ENCODE data around the gene NCOR1. TPM values are rescaled to one million over a fixed set of nuclear protein-coding genes. Genes with fewer than 3 reads are reported as not detected.
A peak's percentile ranks its signal among the peaks of the same experiment; 100 is the strongest.
"Not testable (repeated sequence)": the region's sequence is repeated elsewhere in the genome, so short reads cannot be mapped to it uniquely, and the experiment has no call there.

The NCOR1 gene
- total RNA-seq, 8 experiments from 2014 or later = 35.3 to 132 (median 64.3) TPM

DNA sequence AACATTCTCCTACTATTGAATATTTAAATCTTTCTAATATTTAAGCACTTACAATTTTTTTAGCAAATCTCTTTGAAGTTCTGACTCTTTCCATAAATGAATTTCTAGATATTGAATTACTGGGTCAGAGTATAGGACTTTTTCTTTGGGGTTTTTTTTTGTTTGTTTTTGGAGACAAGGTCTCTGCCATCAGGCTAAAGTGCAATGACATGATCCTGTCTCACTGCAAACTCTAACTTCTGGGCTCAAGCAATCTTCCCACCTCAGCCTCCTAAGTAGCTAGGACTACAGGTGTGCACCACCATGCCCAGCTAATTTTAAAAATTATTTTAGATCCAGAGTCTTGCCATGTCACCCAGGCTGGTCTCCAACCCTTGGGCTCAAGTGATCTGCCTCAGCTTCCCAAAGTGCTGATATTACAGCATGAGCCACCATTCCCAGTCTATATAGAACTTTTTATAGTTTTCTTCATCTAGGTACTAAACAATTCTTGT, 26.6 kb upstream of the NCOR1 start:
- Histone ChIP-seq H3K27ac (no peak overlapping the region), H3K4me3 (no peak overlapping the region), H3K4me1 (replicated peaks in 1 of 2) (peaks cover 5% of the 10 kb centered on the region in 2 donors)
- ATAC-seq (replicated peaks in 6 of 8) = no peak
- in situ Hi-C loops (cut with MboI; ENCODE audit: low pct_unique_long_range_greater_than_20kb in 2 of 9, low sequenced_read_pairs in 9 of 9, unreplicated experiment in 9 of 9) = no loop called here

DNA sequence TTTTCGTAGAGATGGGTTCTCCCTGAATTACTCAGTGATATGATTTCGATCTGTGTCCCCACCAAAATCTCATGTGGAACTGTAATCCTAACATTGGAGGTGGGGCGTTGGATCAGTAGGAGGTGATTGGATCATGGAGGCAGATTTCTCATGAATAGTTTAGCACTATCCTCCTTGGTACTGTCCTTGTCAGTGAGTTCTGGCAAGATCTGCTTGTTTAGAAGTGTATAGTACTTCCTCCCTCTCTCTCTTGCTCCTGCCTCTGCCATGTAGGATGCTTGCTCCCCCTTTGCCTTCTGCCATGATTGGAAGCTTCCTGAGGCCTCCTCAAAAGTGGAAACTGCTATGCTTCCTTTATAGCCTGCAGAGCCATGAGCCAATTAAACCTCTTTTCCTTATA, 24.6 kb upstream of the NCOR1 start:
- 90 to 100% (median 100%) methylated on average over 1 to 3 of the region's 3 CpGs; no CpG with 5 or more reads in 4 of the 10 experiments for WGBS, 10 experiments
- Histone ChIP-seq H3K4me3 (no peak overlapping the region), H3K27ac (no peak overlapping the region), H3K4me1 (replicated peaks in 1 of 2) (peaks cover 5% of the 10 kb centered on the region in 2 donors)
- ATAC-seq (replicated peaks in 6 of 8) = no peak
- in situ Hi-C loops (cut with MboI; ENCODE audit: low pct_unique_long_range_greater_than_20kb in 2 of 9, low sequenced_read_pairs in 9 of 9, unreplicated experiment in 9 of 9) = no loop called here

DNA sequence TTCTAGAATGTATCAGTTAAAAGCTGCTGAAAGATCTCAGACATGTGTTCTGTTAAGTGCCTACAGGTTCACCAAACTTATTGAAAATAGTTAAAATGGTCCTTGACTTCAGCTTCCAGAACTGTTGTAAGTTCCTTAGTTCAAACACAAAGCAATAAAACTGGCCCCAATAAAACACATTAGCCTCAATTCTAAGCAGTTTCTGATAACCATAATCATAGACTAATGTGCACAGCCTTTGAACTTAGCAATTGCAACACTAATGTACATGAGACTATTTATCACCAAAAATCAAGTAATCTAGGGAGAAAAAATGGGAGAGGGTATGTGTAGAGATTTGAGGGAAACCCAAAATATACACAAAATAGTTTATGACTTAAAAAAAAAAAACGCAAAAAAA, 17.1 kb upstream of the NCOR1 start:
- no peak overlapping the region for H3K27ac ChIP-seq
- in situ Hi-C loops (cut with MboI; ENCODE audit: low pct_unique_long_range_greater_than_20kb in 2 of 9, low sequenced_read_pairs in 9 of 9, unreplicated experiment in 9 of 9) = no loop called here
- 11 to 100% (median 86%) methylated on average over 1 of the region's 1 CpG; no CpG with 5 or more reads in 2 of the 10 experiments for WGBS, 10 experiments
- H3K4me3 ChIP-seq = no peak overlapping the region
- no peak for ATAC-seq (replicated peaks in 6 of 8)
- no peaks in the 10 kb centered on the region for H3K4me1 ChIP-seq (replicated peaks in 1 of 2)

DNA sequence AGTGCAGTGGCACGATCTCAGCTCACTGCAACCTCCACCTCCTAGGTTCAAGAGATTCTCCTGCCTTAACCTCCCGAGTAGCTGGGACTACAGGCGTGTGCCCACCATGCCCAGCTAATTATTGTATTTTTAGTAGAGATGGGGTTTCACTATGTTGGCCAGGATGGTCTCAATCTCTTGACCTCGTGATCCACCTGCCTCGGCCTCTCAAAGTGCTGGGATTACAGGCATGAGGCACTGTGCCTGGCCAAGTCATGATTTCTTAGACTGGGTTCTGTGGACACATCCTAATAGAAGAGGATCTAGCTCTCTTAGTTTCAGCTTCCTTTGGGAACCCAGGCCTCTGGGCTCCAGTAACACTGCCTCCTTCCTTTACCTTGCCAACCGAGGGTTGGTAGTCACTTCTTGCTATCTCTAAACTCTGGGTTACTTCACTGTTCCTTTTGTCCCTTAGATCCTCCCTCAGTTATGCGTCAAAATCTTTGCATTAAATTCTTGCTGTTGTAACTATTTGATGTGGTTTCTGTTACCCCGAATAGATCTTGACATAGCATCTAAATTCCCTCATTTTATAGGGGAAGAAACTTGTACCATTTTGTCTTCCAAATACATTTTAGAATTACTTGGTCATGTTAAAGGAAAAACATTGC, 14.7 kb upstream of the NCOR1 start:
- H3K4me3 ChIP-seq; H3K4me1 ChIP-seq (replicated peaks in 1 of 2); H3K27ac ChIP-seq; in situ Hi-C loops (cut with MboI; ENCODE audit: low pct_unique_long_range_greater_than_20kb in 2 of 9, low sequenced_read_pairs in 9 of 9, unreplicated experiment in 9 of 9); ATAC-seq (replicated peaks in 6 of 8): not testable (repeated sequence)
- WGBS, 10 experiments = 55 to 100% (median 89%) methylated on average over 1 to 6 of the region's 8 CpGs

DNA sequence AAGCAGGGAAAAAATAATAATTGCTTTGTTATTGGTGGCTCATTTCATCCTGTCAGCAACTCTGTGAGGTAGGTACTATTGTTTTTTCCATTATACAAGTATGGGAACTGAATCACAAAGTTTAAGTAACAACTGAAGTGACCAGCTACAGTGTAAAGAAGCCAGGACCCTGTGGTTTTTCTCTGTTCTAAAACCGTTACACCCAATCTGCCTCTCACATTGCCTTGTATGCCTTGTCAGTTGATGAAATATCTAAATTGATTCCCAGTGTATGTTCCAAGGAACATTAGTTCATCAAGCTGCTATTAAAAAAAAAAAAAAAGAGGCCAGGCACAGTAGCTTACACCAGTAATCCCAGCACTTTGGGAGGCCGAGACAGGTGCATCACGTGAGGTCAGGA, 7.1 kb upstream of the NCOR1 start:
- in situ Hi-C loops (cut with MboI; ENCODE audit: low pct_unique_long_range_greater_than_20kb in 2 of 9, low sequenced_read_pairs in 9 of 9, unreplicated experiment in 9 of 9) = no loop called here
- Histone ChIP-seq H3K4me3 (no peak overlapping the region), H3K4me1 (replicated peaks in 1 of 2) (peaks cover 0 to 6% of the 10 kb centered on the region in 2 donors), H3K27ac (no peak overlapping the region)
- 74 to 100% (median 100%) methylated on average over 1 to 3 of the region's 3 CpGs; no CpG with 5 or more reads in 3 of the 10 experiments for WGBS, 10 experiments
- ATAC-seq (replicated peaks in 6 of 8) = no peak

DNA sequence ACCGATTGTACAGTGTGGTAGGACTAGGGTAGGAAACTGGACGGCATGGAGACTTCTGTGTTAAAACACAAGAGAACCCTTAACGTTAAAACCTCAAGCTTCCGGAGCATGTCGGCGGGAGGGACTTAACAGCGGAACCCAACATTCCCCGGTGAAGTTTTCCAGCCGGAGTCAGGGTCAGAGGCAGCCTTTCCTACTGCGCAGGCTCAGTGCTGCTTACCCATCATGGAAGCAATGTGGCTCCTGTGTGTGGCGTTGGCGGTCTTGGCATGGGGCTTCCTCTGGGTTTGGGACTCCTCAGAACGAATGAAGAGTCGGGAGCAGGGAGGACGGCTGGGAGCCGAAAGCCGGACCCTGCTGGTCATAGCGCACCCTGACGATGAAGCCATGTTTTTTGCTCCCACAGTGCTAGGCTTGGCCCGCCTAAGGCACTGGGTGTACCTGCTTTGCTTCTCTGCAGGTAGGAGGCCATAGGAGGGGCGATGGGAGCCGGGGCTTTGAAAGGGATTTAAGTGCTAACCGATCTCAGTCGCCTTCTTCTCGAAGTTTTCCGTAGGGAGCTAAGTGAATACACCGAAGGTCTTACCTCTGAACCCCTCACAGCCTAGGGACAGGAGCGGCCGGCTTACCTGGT, 1.8 kb upstream of the NCOR1 start, which contains the start of gene PIGL:
Gene PIGL, plus strand, starts transcription at position 209 of the 634 bp plus-strand sequence. Its CDS starts 17 bp downstream, at position 226.
- Histone ChIP-seq H3K4me3 (peak within 1 kb of the TSS; percentile 63 to 99 (median 88)), H3K4me1 (replicated peaks in 1 of 2) (peaks cover 6 to 14% of the 10 kb centered on the region in 2 donors), H3K27ac (peak within 1 kb of the TSS; percentile 92 to 95)
- peak; percentile 45 to 67 (median 58) for ATAC-seq (replicated peaks in 6 of 8)
- WGBS, 10 experiments = 0 to 3% (median 0%) methylated on average over 1 to 17 of the region's 29 CpGs
- in situ Hi-C loops (cut with MboI; ENCODE audit: low pct_unique_long_range_greater_than_20kb in 2 of 9, low sequenced_read_pairs in 9 of 9, unreplicated experiment in 9 of 9) = no loop called here

DNA sequence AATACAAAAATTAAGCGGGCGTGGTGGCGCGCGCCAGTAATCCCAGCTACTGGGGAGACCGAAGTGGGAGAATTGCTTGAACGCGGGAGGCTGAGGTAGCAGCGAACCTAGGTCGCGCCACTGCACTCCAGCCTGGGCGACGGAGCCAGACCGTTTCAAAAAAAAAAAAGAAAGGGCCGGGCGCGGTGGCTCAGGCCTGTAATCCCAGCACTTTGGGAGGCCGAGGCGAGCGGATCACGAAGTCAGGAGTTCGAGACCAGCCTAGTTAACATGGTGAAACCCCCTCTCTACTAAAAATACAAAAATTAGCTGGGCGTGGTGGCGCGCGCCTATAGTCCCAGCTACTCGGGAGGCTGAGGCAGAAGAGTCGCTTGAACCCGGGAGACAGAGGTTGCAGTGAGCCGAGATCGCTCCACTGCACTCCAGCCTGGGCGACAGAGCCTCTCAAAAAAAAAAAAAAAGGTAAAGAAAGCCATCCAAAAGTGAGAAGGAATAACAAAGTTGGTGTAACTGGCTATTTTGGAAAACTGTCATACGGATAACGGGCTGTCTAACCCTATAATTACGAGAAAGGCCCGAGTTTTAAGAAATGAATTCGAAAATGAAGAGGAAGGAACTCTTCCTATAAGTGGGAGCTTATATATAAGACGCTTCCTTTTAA, 1.1 kb upstream of the NCOR1 start:
- ATAC-seq (replicated peaks in 6 of 8); in situ Hi-C loops (cut with MboI; ENCODE audit: low pct_unique_long_range_greater_than_20kb in 2 of 9, low sequenced_read_pairs in 9 of 9, unreplicated experiment in 9 of 9): not testable (repeated sequence)
- H3K27ac ChIP-seq = peak overlapping the region; percentile 92 to 95
- 14 to 88% (median 70%) methylated on average over 2 to 32 of the region's 38 CpGs for WGBS, 10 experiments
- peaks cover 6 to 14% of the 10 kb centered on the region in 2 donors for H3K4me1 ChIP-seq (replicated peaks in 1 of 2)
- H3K4me3 ChIP-seq = peak overlapping the region; percentile 63 to 99 (median 88)

DNA sequence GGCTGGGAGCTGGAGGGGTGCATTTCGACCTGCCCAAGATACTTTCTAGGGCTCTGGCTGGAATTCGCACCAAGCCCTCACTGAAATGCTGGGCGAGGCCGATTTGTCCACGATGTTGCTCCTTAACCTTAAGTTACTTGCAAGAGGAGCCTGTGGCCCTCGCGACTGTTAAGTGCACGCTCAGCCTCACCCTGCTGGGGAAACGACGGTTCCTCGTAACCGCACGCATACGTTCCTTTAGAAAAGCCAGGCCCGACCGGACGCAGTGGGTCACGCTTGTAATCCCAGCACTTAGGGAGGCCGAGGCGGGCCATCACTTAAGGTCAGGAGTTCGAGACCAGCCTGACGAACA, 607 bp upstream of the NCOR1 start:
- Histone ChIP-seq H3K27ac (peak overlapping the region; percentile 92 to 95), H3K4me1 (replicated peaks in 1 of 2) (peaks cover 6 to 14% of the 10 kb centered on the region in 2 donors), H3K4me3 (peak overlapping the region; percentile 63 to 99 (median 85))
- no peak for ATAC-seq (replicated peaks in 6 of 8)
- 10 to 80% (median 50%) methylated on average over 1 to 18 of the region's 22 CpGs; no CpG with 5 or more reads in 3 of the 10 experiments for WGBS, 10 experiments
- in situ Hi-C loops (cut with MboI; ENCODE audit: low pct_unique_long_range_greater_than_20kb in 2 of 9, low sequenced_read_pairs in 9 of 9, unreplicated experiment in 9 of 9) = no loop called here

DNA sequence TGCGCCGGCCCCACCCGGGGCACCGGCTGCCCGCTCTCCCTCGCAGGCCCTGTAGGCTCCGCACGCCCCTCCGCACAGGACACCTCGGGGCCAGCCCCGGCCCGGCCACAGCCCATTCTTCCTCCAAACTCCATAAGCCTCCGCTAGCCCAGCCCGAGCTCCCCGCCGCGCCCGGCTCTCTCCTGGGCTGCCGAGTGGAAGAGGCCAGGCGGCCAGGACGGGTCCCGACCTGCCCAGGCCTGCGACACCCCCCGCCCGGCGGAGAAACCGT, 397 bp downstream of the NCOR1 start:
- peak; percentile 52 to 66 (median 62) for ATAC-seq (replicated peaks in 6 of 8)
- WGBS, 10 experiments = 0% methylated on average over 4 of the region's 27 CpGs; no CpG with 5 or more reads in 9 of the 10 experiments
- peak overlapping the region; percentile 63 to 99 (median 85) for H3K4me3 ChIP-seq
- H3K4me1 ChIP-seq (replicated peaks in 1 of 2) = peaks cover 6 to 14% of the 10 kb centered on the region in 2 donors
- H3K27ac ChIP-seq = peak overlapping the region; percentile 92 to 95
- in situ Hi-C loops (cut with MboI; ENCODE audit: low pct_unique_long_range_greater_than_20kb in 2 of 9, low sequenced_read_pairs in 9 of 9, unreplicated experiment in 9 of 9) = no loop called here

DNA sequence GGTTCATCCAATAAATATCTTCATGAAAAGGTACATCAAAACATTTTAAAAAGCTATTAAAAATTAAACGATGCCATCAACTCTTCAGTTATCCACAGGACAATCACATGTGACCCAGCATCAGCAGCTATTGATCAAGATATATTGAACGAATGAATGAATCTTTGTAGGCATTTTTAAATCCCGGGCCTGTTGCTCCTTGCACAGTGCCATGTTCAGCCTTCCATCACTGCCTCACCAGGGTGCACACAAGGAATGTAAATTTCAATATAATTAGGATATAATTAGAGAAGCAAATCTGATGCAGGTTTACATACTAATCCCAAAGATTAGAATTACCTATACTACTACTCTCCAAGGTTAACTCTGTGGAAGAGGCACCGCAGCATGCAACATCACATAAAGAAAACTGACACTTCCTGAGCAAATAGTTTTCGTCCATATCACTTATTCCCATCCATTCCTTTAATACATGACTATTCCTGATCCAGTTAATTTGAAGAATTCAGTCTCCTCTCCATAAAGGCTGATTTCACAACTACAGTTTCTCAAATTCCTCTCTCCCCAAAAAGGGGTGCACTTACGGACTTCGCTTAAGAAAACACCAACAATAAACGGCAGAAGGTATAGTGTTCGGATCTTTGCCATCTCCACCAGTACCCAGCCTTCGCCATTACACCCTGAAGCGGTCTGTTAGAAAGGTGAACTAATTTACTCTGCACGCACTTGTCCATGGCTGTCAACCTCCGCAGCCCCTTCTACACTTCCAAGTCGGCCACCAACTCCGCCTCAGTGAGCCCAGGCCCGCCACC, 938 bp downstream of the NCOR1 start:
- H3K4me1 ChIP-seq (replicated peaks in 1 of 2) = peaks cover 6 to 14% of the 10 kb centered on the region in 2 donors
- H3K4me3 ChIP-seq = peak overlapping the region; percentile 63 to 99 (median 85)
- peak overlapping the region; percentile 92 to 95 for H3K27ac ChIP-seq
- ATAC-seq (replicated peaks in 6 of 8) = no peak
- WGBS, 10 experiments = 0 to 21% (median 2%) methylated on average over 2 to 13 of the region's 16 CpGs
- in situ Hi-C loops (cut with MboI; ENCODE audit: low pct_unique_long_range_greater_than_20kb in 2 of 9, low sequenced_read_pairs in 9 of 9, unreplicated experiment in 9 of 9) = no loop called here

DNA sequence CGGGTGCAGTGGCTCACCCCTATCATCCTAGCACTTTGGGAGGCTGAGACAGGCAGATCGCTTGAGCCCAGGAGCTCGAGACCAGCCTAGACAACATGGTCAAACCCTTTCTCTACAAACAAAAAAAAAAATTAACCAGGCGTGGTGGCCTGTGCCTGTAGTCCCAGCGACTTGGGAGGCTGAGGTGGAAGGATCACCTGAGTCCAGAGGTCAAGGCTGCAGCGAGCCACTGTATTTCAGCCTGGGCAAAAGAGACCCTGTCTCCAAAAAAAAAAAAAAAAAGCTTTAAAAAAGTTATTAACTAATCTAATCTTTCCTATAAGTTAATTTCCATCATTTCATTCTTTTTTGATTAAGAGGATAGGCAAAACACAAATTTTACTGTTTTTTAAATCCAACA, 2.5 kb downstream of the NCOR1 start:
- Histone ChIP-seq H3K4me1 (replicated peaks in 1 of 2) (peaks cover 6 to 7% of the 10 kb centered on the region in 2 donors), H3K4me3 (no peak overlapping the region), H3K27ac (no peak overlapping the region)
- no peak for ATAC-seq (replicated peaks in 6 of 8)
- in situ Hi-C loops (cut with MboI; ENCODE audit: low pct_unique_long_range_greater_than_20kb in 2 of 9, low sequenced_read_pairs in 9 of 9, unreplicated experiment in 9 of 9) = no loop called here
- 83 to 100% (median 100%) methylated on average over 1 to 5 of the region's 6 CpGs; no CpG with 5 or more reads in 3 of the 10 experiments for WGBS, 10 experiments

DNA sequence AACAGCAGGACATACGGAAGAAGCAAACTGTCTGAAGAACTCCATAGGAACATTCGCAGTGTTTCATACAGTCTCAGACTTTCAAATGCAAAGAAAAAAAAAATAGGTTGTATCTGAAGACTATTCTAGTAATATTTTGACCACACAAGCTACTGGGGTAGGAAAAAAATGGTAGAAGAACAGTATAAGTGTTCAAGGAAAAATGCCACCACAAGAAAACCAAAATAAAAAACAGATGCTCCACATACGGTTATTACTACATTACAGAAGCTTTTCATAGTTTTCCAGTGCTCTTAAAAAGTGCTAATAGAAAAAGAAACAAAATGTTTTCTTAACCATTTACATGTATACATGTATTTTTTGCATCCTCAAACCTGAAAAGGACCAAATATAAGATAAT, 3.7 kb downstream of the NCOR1 start:
- no peak for ATAC-seq (replicated peaks in 6 of 8)
- WGBS, 10 experiments = 59 to 100% (median 82%) methylated on average over 2 to 3 of the region's 3 CpGs
- peaks cover 6 to 7% of the 10 kb centered on the region in 2 donors for H3K4me1 ChIP-seq (replicated peaks in 1 of 2)
- no peak overlapping the region for H3K4me3 ChIP-seq
- in situ Hi-C loops (cut with MboI; ENCODE audit: low pct_unique_long_range_greater_than_20kb in 2 of 9, low sequenced_read_pairs in 9 of 9, unreplicated experiment in 9 of 9) = no loop called here
- H3K27ac ChIP-seq = no peak overlapping the region

DNA sequence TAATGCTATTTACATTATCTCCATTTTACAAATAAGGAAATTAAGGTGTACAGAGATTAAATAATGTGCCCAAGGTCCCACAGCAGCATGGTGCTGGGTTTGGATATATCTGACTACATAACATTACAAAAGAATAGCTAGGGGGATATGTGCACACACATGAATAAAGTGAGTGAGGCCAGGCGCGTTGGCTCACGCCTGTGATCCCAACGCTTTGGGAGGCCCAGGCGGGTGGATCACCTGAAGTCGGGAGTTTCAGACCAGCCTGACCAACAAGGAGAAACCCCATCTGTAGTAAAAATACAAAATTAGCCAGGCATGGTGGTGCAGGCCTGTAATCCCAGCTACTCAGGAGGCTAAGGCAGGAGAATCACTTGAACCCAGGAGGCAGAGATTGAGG, 10.6 kb downstream of the NCOR1 start:
- H3K27ac ChIP-seq; ATAC-seq (replicated peaks in 6 of 8); H3K4me3 ChIP-seq; H3K4me1 ChIP-seq (replicated peaks in 1 of 2); in situ Hi-C loops (cut with MboI; ENCODE audit: low pct_unique_long_range_greater_than_20kb in 2 of 9, low sequenced_read_pairs in 9 of 9, unreplicated experiment in 9 of 9): not testable (repeated sequence)
- 75 to 100% (median 86%) methylated on average over 1 to 5 of the region's 6 CpGs; no CpG with 5 or more reads in 5 of the 10 experiments for WGBS, 10 experiments

Data from motor neuron (in vitro differentiated cells).